Activated T-helper 1 cell treated with anti-CD3 and anti-CD28 coated beads, Interleukin-2, amount 50 U/mL, for 16 hours (primary cell): ENCODE data around the gene CFHR5.
"Not testable (repeated sequence)": the region's sequence is repeated elsewhere in the genome, so short reads cannot be mapped to it uniquely, and the experiment has no call there.

Source experiments
- DNase-seq, 2 donors: peaks; one replicate each; pipeline ENCODE4 v3.0.0-alpha.2; 2020; ENCODE audit warnings: low read depth in 1 of 2, low spot score in 1 of 2

CFHR5 gene

GRCh38 chr1:197017558-197018146 is 40.3 kb downstream of the CFHR5 start:
- DNase-seq = no peak

DNA sequence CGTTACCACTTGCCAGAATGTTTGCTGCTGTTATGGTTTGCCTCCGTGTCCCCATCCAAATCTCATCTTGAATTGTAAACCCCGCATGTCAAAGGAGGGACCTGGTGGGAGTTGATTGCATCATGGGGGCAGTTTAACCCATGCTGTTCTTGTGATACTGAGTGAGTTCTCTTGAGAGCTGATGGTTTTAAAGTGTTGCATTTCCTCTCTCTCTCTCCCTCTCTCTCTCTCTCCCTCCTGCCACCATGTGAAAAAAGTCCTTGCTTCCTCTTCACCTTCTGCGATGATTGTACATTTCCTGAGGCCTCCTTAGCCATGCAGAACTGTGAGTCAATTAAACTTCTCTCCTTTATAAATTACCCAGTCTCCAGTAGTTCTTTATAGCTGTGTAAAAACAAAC is 44.4 kb downstream of the CFHR5 start:
- DNase-seq = no peak

DNA sequence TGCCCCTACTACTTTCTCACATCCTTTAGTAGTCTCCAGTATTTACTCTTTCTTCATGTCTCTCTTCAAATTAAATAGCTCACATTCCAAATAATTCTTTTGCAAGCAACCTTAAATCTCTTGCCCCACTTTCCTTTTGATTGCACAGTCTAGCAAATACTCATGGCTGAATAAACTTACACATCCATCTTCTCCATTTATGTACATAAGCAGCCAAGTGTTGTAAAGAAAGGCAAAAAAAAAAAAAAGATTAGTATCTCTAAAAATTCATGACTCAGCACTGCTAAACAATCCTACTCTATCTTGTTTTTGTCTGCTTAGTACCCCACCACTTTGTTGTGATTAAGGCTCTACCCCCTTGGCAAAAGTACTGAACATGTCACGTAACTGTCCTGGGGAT is 47.1 kb downstream of the CFHR5 start:
- no peak for DNase-seq

GRCh38 chr1:197027359-197027758 is 50.0 kb downstream of the CFHR5 start:
- DNase-seq = no peak

DNA sequence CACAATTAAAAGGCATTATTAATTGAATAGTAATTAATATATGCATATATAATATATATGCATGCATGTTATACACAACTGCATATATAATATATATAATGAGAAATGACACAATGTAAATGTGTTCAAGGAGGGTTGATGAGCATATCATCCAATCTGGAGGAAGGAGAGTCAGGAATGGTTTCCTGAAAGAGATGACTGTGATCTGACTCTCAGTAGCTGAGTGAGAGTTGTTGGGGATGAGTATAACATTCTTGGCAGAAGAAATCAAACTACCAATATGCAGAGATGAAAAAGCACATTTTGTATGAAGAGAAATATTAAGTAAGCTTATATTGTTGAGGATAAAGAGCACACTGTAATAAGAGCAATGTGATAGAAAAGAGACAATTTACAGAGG is 52.4 kb downstream of the CFHR5 start:
- DNase-seq = no peak

GRCh38 chr1:197034631-197035339 is 57.4 kb downstream of the CFHR5 start:
- not testable (repeated sequence) for DNase-seq

DNA sequence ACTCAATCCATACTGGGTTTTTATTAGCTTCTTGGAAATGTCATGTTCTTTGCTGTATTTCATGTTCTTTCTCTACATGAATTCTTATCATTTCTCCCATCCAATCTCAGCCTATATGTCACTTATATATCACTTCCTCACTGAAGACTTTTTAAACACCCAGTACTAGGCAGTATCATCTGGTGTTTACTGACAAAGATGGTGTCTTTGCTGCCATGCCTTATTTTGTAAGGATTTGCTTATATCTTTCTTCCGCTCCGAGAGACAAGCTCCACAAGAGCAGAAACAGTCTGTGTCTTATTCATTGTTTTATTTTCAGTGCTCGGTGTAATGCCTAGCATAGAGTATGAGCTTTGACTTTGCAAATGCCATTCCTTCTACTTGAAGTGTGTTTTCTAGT is 59.5 kb downstream of the CFHR5 start:
- DNase-seq = no peak

DNA sequence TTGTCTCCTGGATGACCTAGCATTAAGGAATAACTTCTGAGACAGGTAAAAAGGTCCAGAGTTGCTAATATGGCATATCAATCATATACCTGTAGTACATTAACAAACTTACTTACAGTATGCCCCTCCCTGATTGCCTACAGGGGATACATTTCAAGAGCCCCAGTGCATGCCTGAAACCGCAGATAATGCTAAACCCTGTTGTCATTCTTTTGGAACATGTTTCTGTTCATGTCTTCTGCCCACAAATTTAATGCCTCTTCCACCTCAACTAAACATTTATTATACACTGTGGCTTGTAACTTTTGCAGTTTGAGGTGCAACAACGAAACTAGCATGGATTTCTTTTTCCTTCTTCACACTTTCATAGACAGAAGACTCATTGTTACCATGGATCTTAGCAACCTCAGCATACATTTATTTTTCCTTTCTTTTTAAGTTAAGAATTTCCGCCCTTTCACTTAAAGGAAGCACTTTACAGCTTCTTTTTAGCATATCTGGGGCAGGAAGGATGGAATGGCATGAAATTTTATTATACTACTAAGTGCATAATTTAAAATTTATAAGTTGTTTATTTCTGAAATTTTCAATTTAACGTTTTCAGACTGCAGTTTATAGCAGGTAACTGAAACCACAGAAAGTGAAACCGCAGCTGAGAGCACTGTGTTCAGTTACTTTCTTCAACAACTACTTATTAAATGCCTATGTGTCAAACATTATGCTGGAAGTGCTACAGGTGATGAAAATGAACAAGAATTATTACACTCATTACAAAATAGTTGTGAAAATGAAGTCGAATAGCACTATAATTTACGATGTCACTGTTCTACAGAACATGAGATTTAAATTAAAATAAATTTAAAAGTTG is 64.4 kb downstream of the CFHR5 start:
- no peak for DNase-seq

DNA sequence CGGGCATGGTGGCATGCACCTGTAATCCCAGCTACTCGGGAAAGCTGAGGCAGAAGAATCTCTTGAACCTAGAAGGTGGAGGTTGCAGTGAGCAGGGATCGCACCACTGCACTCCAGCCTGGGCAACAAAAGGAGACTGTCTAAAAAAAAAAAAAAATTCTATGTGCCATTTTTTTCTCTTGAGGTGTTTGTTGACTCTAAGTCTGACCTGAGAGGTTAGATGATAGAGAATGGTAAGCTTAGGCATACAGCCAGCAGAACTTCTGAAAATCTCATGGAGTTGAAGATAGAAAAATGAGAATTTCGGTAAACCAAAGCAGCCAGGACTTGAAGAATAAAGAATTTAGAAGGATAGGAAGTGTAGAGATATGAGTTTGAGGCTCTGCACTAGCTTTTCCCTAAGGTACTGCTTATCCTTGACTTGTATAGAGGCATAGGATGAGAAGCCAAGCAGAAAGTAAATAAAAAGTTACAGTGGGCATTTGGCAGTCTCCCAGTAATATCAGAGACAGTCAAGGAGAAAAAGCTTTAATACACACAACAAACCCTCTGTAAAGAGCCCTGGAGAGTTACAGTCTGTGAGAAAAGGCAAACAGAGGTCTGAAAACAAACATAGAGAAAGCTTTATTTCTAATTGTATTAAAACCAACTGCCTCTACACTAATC is 65.5 kb downstream of the CFHR5 start:
- DNase-seq = no peak

GRCh38 chr1:197049100-197049499 is 71.7 kb downstream of the CFHR5 start:
- DNase-seq = no peak
